Transverse colon (tissue), 4 donors: Measurements from ENCODE around the gene FAM72D. TPM values are rescaled to one million over a fixed set of nuclear protein-coding genes. Genes with fewer than 3 reads are reported as not detected.
"Not testable (repeated sequence)": the region's sequence is repeated elsewhere in the genome, so short reads cannot be mapped to it uniquely, and the experiment has no call there.

Source experiments
- DNase-seq: peaks from one replicate; pipeline ENCODE4 v3.0.0-alpha.2; 2019
- H3K27ac ChIP-seq, 4 donors: fragments of 200-600 bp; sonication (generic); 2 replicates each; pipeline ENCODE4 v1.5.1; 2016 to 2018; ENCODE audit warnings: inconsistent platforms in 4 of 4
- H3K27me3 ChIP-seq: fragments of 200-600 bp; sonication (generic); 2 replicates; pipeline ENCODE4 v1.5.1; 2017; ENCODE audit warnings: inconsistent platforms
- H3K36me3 ChIP-seq, 4 donors: fragments of 200-600 bp; sonication (generic); 2 replicates each; pipeline ENCODE4 v1.5.1; 2017 to 2019; ENCODE audit warnings: inconsistent platforms in 4 of 4
- H3K4me1 ChIP-seq, 4 donors: fragments of 200-600 bp; sonication (generic); 2 replicates each; pipeline ENCODE4 v1.5.1; 2017 to 2020; ENCODE audit warnings: inconsistent platforms in 4 of 4
- H3K4me3 ChIP-seq, 4 donors: fragments of 200-600 bp; sonication (generic); 1 replicate in 1 of 4; 2 replicates in 3 of 4; pipeline versions ENCODE4 v1.5.1 to v1.6.1; 2017 to 2019; ENCODE audit warnings: inconsistent platforms in 4 of 4
- H3K9me3 ChIP-seq, 2 donors: fragments of 200-600 bp; sonication (generic); 2 replicates each; pipeline ENCODE4 v1.5.1; 2017 to 2019; ENCODE audit warnings: inconsistent platforms in 2 of 2
- whole genome bisulfite sequencing, 2 donors: methylation state at CpG; one replicate each; pipeline ENCODE4 v1.1.5; 2018; ENCODE audit warnings: low coverage in 1 of 2; 5-methylcytosine and 5-hydroxymethylcytosine counted together
- in situ Hi-C, 4 donors: fragments of 200-750 bp; cut with MboI; loops; one replicate each; pipeline versions ENCODE4 v1.15.0 to v1.15.1; 2017; ENCODE audit warnings: low sequenced_read_pairs in 3 of 4, low pct_ligation_motif_present in 1 of 4, low pct_unique_long_range_greater_than_20kb in 1 of 4
- intact Hi-C: fragments of 100-400 bp; cut with DNase I; formaldehyde crosslinking; loops from one replicate; pipeline ENCODE4 v1.15.1; 2023; ENCODE audit warnings: low total_unique reads
- total RNA-seq, 4 donors: library from RNA; depleted of rRNA; stranded (reverse); fragments of >200 nt; gene quantifications; one replicate each; pipeline ENCODE4 v1.1.0, GENCODE V29; 2016

The FAM72D gene
- total RNA-seq, 4 donors from 2014 or later, result not detected

DNA sequence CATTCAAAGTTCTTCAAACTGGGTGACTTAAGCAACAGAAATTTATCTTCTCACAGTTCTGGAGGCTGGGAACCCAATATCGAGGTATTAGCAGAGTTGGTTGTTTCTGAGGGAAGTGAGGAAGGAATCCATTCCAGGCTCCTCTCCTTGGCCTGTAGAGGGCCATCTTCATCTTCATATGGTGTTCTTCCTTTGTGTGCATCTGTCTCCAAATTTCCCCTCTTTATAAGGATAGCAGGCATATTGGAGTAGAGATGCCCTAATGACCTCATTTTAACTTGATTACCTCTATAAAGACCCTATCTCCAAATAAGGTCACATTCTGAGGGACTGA, 27.3 kb downstream of the FAM72D start:
- WGBS, 2 donors, result no CpG with 5 or more reads among the region's 1 CpG
- not testable (repeated sequence) for DNase-seq

GRCh38 chr1:145123992-145124641, 28.3 kb downstream of the FAM72D start:
- intact Hi-C loops, H3K36me3 ChIP-seq: not testable (repeated sequence)
- WGBS, 2 donors, result no CpG with 5 or more reads among the region's 7 CpGs

More for the DNA sequence above, 27.3 kb downstream of the FAM72D start:
- H3K4me1 ChIP-seq, intact Hi-C loops, in situ Hi-C loops, H3K36me3 ChIP-seq, H3K27ac ChIP-seq, H3K4me3 ChIP-seq, H3K27me3 ChIP-seq, H3K9me3 ChIP-seq: not testable (repeated sequence)

GRCh38 chr1:145125112-145125511, 29.3 kb downstream of the FAM72D start:
- in situ Hi-C loops, H3K36me3 ChIP-seq, H3K4me3 ChIP-seq: not testable (repeated sequence)

More at GRCh38 chr1:145123992-145124641, 28.3 kb downstream of the FAM72D start:
- H3K27ac ChIP-seq, in situ Hi-C loops, H3K27me3 ChIP-seq, H3K4me3 ChIP-seq, DNase-seq, H3K9me3 ChIP-seq, H3K4me1 ChIP-seq: not testable (repeated sequence)

GRCh38 chr1:145127144-145127543, 31.4 kb downstream of the FAM72D start:
- H3K27ac ChIP-seq, H3K9me3 ChIP-seq, H3K4me3 ChIP-seq, in situ Hi-C loops, DNase-seq, H3K36me3 ChIP-seq, intact Hi-C loops, H3K4me1 ChIP-seq, H3K27me3 ChIP-seq: not testable (repeated sequence)

More at GRCh38 chr1:145125112-145125511, 29.3 kb downstream of the FAM72D start:
- H3K9me3 ChIP-seq, H3K4me1 ChIP-seq, DNase-seq, intact Hi-C loops, H3K27ac ChIP-seq, H3K27me3 ChIP-seq: not testable (repeated sequence)
- no CpG with 5 or more reads among the region's 1 CpG for WGBS, 2 donors

- WGBS, 2 donors, result 71% methylated on average over 13 of the region's 14 CpGs; no CpG with 5 or more reads in 1 of the 2 donors
- intact Hi-C loops, H3K9me3 ChIP-seq, H3K4me3 ChIP-seq, H3K4me1 ChIP-seq, H3K36me3 ChIP-seq, H3K27ac ChIP-seq, in situ Hi-C loops, H3K27me3 ChIP-seq, DNase-seq: not testable (repeated sequence)
Observed at GRCh38 chr1:145128697-145129469, 33.1 kb downstream of the FAM72D start.

- H3K27me3 ChIP-seq, in situ Hi-C loops, DNase-seq, H3K9me3 ChIP-seq, H3K4me1 ChIP-seq, H3K4me3 ChIP-seq, H3K27ac ChIP-seq, H3K36me3 ChIP-seq, intact Hi-C loops: not testable (repeated sequence)
- no CpG with 5 or more reads among the region's 1 CpG for WGBS, 2 donors
Observed at GRCh38 chr1:145134476-145134875, 38.7 kb downstream of the FAM72D start.

GRCh38 chr1:145140549-145140948, 44.8 kb downstream of the FAM72D start:
- H3K4me3 ChIP-seq, H3K9me3 ChIP-seq, H3K27ac ChIP-seq, DNase-seq, intact Hi-C loops, H3K36me3 ChIP-seq, in situ Hi-C loops, H3K4me1 ChIP-seq, H3K27me3 ChIP-seq: not testable (repeated sequence)
- no CpG with 5 or more reads among the region's 2 CpGs for WGBS, 2 donors

DNA sequence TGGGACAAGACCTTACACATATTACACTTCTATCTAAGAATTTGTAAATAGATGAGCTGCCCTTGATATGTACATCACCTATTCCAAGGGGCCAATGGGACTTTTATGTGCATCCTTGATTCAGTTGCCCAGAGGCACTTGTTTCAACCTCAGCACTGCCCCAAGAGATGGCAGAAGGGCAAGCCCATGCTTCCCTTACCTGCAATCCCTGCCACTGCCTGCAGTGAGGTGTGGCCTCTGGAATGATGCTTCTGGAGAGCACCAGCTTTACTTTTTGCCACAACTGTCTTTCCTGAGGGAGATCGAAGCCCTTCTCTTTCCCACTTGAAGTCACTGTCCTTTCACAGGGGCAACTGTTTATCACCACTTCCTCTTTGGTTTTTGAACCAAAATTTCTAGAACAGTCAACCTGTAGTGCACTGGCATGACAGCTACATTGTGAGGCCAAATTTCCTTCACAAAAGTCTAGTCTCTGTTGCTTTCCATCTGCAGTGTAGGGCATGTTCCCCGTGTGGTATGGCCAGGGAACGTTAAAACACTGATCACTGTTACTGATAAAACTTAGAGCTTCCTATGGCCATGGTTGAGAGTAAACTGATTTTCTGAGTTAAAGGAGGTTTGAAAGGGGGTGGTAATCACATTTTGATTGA, 48.6 kb downstream of the FAM72D start:
- DNase-seq, H3K27me3 ChIP-seq, H3K4me3 ChIP-seq, in situ Hi-C loops, intact Hi-C loops, H3K27ac ChIP-seq, H3K4me1 ChIP-seq, H3K36me3 ChIP-seq, H3K9me3 ChIP-seq: not testable (repeated sequence)
- WGBS, 2 donors, result 40% methylated on average over 1 of the region's 3 CpGs; no CpG with 5 or more reads in 1 of the 2 donors

DNA sequence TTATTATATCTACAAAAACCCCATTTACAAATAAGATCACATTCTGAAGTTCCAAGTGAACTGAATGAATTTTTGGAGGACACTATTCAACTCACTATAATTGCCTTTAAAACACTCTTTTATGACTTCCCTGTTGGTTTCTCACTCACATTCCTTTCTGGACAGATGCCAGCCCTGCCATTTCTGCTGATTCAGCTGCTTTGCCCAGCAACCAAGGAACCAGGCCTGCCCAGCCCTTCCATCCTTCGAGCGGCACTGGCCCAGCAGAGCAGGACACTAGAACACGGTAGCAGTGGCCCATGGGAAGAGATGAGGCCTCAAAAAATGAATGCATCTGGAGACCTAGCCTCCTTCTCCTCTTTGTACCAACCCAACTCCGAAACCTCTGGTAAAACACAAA, 50.5 kb downstream of the FAM72D start:
- H3K4me3 ChIP-seq, DNase-seq, H3K9me3 ChIP-seq, in situ Hi-C loops, H3K27ac ChIP-seq, H3K4me1 ChIP-seq, H3K27me3 ChIP-seq, H3K36me3 ChIP-seq, intact Hi-C loops: not testable (repeated sequence)
- 82% methylated on average over 3 of the region's 4 CpGs; no CpG with 5 or more reads in 1 of the 2 donors for WGBS, 2 donors

DNA sequence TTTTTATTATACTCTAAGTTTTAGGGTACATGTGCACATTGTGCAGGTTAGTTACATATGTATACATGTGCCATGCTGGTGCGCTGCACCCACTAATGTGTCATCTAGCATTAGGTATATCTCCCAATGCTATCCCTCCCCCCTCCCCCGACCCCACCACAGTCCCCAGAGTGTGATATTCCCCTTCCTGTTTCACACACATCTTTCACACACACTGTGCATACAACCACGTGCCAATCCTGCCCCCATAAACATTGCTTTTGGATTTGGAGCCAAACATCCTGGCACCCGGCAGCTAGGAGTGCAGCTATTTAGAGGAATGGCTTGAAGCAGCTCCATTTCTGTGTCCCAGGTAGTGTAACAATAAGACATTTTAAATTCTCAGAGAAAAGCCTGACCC, 51.4 kb downstream of the FAM72D start:
- H3K9me3 ChIP-seq, in situ Hi-C loops, H3K27me3 ChIP-seq, H3K36me3 ChIP-seq, intact Hi-C loops, DNase-seq, H3K27ac ChIP-seq, H3K4me1 ChIP-seq, H3K4me3 ChIP-seq: not testable (repeated sequence)
- 100% methylated on average over 1 of the region's 4 CpGs; no CpG with 5 or more reads in 1 of the 2 donors for WGBS, 2 donors
